HepG2 (cell line): ENCODE data around the gene ADIPOR2. TPM values are rescaled to one million over a fixed set of nuclear protein-coding genes. Genes with fewer than 3 reads are reported as not detected.
A peak's percentile ranks its signal among the peaks of the same experiment; 100 is the strongest.

Experiments
- BCL6 ChIP-seq: IDR thresholded peaks from 2 replicates; pipeline ENCODE4 v1.6.1; 2016; ENCODE audit warnings: missing genetic modification reagents, missing compliant biosample characterization
- GATA4 ChIP-seq: sonication (generic); IDR thresholded peaks from 2 replicates; pipeline ENCODE4 v1.6.1; 2016; ENCODE audit warnings: antibody characterized with exemption, low read depth, borderline replicate concordance
- HNF4A ChIP-seq: sonication (generic); formaldehyde crosslinking; IDR thresholded peaks from 2 replicates; pipeline ENCODE4 v1.4.0; 2020; ENCODE audit warnings: missing genetic modification reagents
- NCOA2 ChIP-seq: sonication (generic); formaldehyde crosslinking; IDR thresholded peaks from 2 replicates; pipeline ENCODE4 v1.8.0; 2022; ENCODE audit warnings: inconsistent platforms
- PAF1 ChIP-seq: IDR thresholded peaks from 2 replicates; pipeline ENCODE4 v1.6.1; 2016; ENCODE audit warnings: missing genetic modification reagents, missing compliant biosample characterization
- PAX8 ChIP-seq: sonication (generic); formaldehyde crosslinking; IDR thresholded peaks from 2 replicates; pipeline ENCODE4 v1.8.0; 2022; ENCODE audit warnings: mild to moderate bottlenecking, missing genetic modification reagents, borderline replicate concordance
- PTBP1 ChIP-seq: fragments of 200-400 bp; formaldehyde crosslinking; IDR thresholded peaks from 2 replicates; pipeline ENCODE4 v1.6.1; 2018; ENCODE audit warnings: low read length, low read depth; ENCODE audit not compliant: poor library complexity, severe bottlenecking
- RERE ChIP-seq: IDR thresholded peaks from 2 replicates; pipeline ENCODE4 v1.6.1; 2016; ENCODE audit warnings: low read depth, missing genetic modification reagents, missing compliant biosample characterization
- ZNF251 ChIP-seq: sonication (generic); formaldehyde crosslinking; IDR thresholded peaks from 2 replicates; pipeline ENCODE4 v1.9.0; 2021; ENCODE audit warnings: mild to moderate bottlenecking, missing genetic modification reagents
- ZNF280B ChIP-seq: sonication (generic); formaldehyde crosslinking; IDR thresholded peaks from 2 replicates; pipeline ENCODE4 v1.5.0; 2020; ENCODE audit warnings: missing genetic modification reagents, mild to moderate bottlenecking, borderline replicate concordance
- ZNF703 ChIP-seq: sonication (generic); formaldehyde crosslinking; IDR thresholded peaks from 2 replicates; pipeline ENCODE4 v1.5.1; 2020; ENCODE audit warnings: missing genetic modification reagents, mild to moderate bottlenecking, moderate library complexity, borderline replicate concordance
- polyA plus RNA-seq, 8 experiments: library from polyadenylated mRNA; depleted of rRNA in 3 of 8; stranded (reverse) in 7 of 8; unstranded in 1 of 8; fragments of >200 nt; fragmentation: Illumina TruSeq in 4 of 8; extraction: Trizol in 4 of 8; gene quantifications; 2 replicates each; pipeline versions ENCODE4 v1.2.1 to v1.2.3, GENCODE V29; 2011 to 2016; ENCODE audit warnings: low read depth in 4 of 8, missing spikeins in 1 of 8, mixed read lengths in 1 of 8; ENCODE audit not compliant: insufficient read depth in 1 of 8
- total RNA-seq, 5 experiments: library from RNA; depleted of rRNA; stranded (reverse); fragments of >200 nt; fragmentation: Illumina TruSeq; extraction: Trizol; gene quantifications; 2 replicates each; pipeline ENCODE4 v1.2.3, GENCODE V29; 2016; ENCODE audit warnings: low read depth in 1 of 5
- TF ChIP-seq, protein P1 (sequence below): sonication (generic); formaldehyde crosslinking; IDR thresholded peaks from 2 replicates; pipeline ENCODE4 v1.4.0; 2020; ENCODE audit warnings: missing genetic modification reagents
- TF ChIP-seq, protein P2 (sequence below): sonication (generic); formaldehyde crosslinking; IDR thresholded peaks from 2 replicates; pipeline ENCODE4 v1.4.0; 2020; ENCODE audit warnings: missing genetic modification reagents
- TF ChIP-seq, protein P3 (sequence below): sonication (generic); formaldehyde crosslinking; conservative IDR thresholded peaks from 2 replicates; pipeline ENCODE4 v1.5.0; 2020; ENCODE audit warnings: missing genetic modification reagents

The ADIPOR2 gene
- total and polyA plus RNA-seq, 2 of the 13 experiments (the other 11 are each of a cell fraction or from before 2014, with no cell fraction given) = 35.2 to 52.2 TPM

DNA sequence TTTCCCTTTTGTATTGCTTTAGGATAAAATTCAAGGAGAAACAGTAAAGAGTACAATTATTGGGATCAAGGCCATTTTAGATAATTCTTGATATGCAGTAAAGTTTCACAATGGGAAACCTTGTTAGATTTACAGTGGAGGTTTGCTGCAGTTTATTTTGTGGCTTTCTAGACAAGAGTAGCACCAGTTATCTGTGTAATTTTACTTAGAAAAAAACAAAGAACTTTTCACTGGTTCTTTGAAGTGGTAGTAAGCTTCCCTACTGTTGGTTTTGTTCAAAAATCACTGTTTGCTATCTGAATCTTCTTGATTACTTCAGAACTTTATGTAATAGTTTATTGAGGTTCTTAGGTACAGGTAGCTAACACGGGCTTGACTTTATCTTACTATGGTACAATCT, 42.0 kb downstream of the ADIPOR2 start (continued):
- TF ChIP-seq ZNF280B (CRISPR knock-in tag) = no peak
- TF ChIP-seq, protein P1, sequence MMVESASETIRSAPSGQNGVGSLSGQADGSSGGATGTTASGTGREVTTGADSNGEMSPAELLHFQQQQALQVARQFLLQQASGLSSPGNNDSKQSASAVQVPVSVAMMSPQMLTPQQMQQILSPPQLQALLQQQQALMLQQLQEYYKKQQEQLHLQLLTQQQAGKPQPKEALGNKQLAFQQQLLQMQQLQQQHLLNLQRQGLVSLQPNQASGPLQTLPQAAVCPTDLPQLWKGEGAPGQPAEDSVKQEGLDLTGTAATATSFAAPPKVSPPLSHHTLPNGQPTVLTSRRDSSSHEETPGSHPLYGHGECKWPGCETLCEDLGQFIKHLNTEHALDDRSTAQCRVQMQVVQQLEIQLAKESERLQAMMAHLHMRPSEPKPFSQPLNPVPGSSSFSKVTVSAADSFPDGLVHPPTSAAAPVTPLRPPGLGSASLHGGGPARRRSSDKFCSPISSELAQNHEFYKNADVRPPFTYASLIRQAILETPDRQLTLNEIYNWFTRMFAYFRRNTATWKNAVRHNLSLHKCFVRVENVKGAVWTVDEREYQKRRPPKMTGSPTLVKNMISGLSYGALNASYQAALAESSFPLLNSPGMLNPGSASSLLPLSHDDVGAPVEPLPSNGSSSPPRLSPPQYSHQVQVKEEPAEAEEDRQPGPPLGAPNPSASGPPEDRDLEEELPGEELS = peak; percentile 51; the same call in 1 of the 2 replicates
- TF ChIP-seq NCOA2 (CRISPR knock-in tag) = peak; percentile 84
- TF ChIP-seq PTBP1 = no peak
- peak; percentile 85 for TF ChIP-seq BCL6 (CRISPR knock-in tag)
- TF ChIP-seq PAF1 = no peak
- TF ChIP-seq, protein P2, sequence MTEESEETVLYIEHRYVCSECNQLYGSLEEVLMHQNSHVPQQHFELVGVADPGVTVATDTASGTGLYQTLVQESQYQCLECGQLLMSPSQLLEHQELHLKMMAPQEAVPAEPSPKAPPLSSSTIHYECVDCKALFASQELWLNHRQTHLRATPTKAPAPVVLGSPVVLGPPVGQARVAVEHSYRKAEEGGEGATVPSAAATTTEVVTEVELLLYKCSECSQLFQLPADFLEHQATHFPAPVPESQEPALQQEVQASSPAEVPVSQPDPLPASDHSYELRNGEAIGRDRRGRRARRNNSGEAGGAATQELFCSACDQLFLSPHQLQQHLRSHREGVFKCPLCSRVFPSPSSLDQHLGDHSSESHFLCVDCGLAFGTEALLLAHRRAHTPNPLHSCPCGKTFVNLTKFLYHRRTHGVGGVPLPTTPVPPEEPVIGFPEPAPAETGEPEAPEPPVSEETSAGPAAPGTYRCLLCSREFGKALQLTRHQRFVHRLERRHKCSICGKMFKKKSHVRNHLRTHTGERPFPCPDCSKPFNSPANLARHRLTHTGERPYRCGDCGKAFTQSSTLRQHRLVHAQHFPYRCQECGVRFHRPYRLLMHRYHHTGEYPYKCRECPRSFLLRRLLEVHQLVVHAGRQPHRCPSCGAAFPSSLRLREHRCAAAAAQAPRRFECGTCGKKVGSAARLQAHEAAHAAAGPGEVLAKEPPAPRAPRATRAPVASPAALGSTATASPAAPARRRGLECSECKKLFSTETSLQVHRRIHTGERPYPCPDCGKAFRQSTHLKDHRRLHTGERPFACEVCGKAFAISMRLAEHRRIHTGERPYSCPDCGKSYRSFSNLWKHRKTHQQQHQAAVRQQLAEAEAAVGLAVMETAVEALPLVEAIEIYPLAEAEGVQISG (CRISPR knock-in tag) = no peak
- TF ChIP-seq ZNF703 (CRISPR knock-in tag) = no peak
- TF ChIP-seq ZNF251 (CRISPR knock-in tag) = no peak
- TF ChIP-seq, protein P3, sequence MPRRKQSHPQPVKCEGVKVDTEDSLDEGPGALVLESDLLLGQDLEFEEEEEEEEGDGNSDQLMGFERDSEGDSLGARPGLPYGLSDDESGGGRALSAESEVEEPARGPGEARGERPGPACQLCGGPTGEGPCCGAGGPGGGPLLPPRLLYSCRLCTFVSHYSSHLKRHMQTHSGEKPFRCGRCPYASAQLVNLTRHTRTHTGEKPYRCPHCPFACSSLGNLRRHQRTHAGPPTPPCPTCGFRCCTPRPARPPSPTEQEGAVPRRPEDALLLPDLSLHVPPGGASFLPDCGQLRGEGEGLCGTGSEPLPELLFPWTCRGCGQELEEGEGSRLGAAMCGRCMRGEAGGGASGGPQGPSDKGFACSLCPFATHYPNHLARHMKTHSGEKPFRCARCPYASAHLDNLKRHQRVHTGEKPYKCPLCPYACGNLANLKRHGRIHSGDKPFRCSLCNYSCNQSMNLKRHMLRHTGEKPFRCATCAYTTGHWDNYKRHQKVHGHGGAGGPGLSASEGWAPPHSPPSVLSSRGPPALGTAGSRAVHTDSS (CRISPR knock-in tag) = no peak
- TF ChIP-seq PAX8 (CRISPR knock-in tag) = no peak
- TF ChIP-seq RERE (CRISPR knock-in tag) = 0 out of 2 replicates have a peak, but pooled peaks have one; percentile 17
- peak; percentile 32; the same call in 1 of the 2 replicates for TF ChIP-seq HNF4A
- peak; percentile 60; the same call in 1 of the 2 replicates for TF ChIP-seq GATA4
